Gastrocnemius medialis (tissue), 4 donors: ENCODE results near the gene PIK3IP1.

ENCODE experiments used
- POLR2A ChIP-seq, 2 donors: fragments of 450-650 bp; IDR thresholded peaks; one replicate each; pipeline ENCODE4 v1.6.1; 2017; ENCODE audit warnings: antibody characterized with exemption in 2 of 2, mild to moderate bottlenecking in 2 of 2, moderate library complexity in 2 of 2
- TF ChIP-seq, protein P1 (sequence below), 5 experiments: fragments of 450-650 bp in 3 of 5; fragments of 200-600 bp in 2 of 5; sonication (generic) in 2 of 5; IDR thresholded peaks in 4 of 5; conservative IDR thresholded peaks in 1 of 5; 1 replicate in 4 of 5; 2 replicates in 1 of 5; pipeline ENCODE4 v1.5.1; 2016 to 2019; ENCODE audit warnings: antibody characterized with exemption in 5 of 5, mild to moderate bottlenecking in 3 of 5, moderate library complexity in 3 of 5

DNA sequence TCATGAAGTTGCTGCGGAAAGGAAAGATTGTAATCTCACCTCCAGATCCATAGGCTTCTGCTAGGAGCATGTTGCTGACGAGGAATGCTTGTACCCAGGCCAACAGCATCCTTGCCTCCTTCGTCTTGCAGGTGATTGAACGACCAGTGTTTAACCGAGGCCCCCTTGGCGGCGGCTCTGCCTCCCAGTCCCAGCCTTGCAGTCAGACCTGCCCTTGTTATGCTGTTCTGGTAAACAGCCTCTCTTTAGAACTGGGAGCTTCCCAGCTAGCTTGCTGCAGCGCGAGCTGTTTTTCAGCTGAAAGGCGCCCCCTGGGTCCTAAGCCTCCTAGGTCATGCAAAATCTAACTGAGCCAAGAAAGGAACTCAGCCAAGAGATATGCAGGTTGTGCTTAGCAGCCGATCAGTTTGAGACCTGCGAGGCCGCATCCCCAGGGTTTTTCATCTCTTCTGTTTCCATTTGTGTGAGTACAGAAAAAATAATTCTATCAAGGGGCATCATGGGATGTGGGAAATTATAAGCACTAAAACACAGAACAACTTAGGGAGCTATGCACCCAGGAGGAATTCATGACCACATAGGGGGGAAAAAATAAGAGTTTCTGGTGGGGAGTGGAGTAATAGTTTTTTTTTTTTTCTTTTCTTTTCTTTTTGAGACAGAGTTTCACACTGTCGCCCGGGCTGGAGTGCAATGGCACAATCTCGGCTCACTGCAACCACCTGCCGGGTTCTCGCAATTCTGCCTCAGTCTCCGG lies at the start of gene PIK3IP1:
- TF ChIP-seq, protein P1, sequence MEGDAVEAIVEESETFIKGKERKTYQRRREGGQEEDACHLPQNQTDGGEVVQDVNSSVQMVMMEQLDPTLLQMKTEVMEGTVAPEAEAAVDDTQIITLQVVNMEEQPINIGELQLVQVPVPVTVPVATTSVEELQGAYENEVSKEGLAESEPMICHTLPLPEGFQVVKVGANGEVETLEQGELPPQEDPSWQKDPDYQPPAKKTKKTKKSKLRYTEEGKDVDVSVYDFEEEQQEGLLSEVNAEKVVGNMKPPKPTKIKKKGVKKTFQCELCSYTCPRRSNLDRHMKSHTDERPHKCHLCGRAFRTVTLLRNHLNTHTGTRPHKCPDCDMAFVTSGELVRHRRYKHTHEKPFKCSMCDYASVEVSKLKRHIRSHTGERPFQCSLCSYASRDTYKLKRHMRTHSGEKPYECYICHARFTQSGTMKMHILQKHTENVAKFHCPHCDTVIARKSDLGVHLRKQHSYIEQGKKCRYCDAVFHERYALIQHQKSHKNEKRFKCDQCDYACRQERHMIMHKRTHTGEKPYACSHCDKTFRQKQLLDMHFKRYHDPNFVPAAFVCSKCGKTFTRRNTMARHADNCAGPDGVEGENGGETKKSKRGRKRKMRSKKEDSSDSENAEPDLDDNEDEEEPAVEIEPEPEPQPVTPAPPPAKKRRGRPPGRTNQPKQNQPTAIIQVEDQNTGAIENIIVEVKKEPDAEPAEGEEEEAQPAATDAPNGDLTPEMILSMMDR (IDR thresholded peaks at IDR 0.05 in 4 of 5, conservative IDR thresholded peaks at IDR 0.05 in 1 of 5), result peak; percentile 12 to 65 (median 33)
- TF ChIP-seq POLR2A (IDR thresholded peaks at IDR 0.05), result peak; percentile 78 to 94
